Measurements from ENCODE around the gene BCAS2. TPM values are rescaled to one million over a fixed set of nuclear protein-coding genes. Genes with fewer than 3 reads are reported as not detected.

BCAS2 gene
- total and polyA plus RNA-seq, 2 donors (not counting 1 experiment from before 2014, with no cell fraction given), result 30.6 to 43.8 TPM

- Histone ChIP-seq H3K36me3 (replicated peaks in 1 of 2; ENCODE audit: control extremely low read depth in 1 of 2, control insufficient read depth in 1 of 2, extremely low read depth in 1 of 2, insufficient read depth in 2 of 2, low read length in 1 of 2) (no peaks in the 10 kb centered on the region), H3K4me3 (ENCODE audit: control extremely low read depth in 1 of 5, extremely low read depth in 1 of 5, insufficient read depth in 1 of 5, low read depth in 2 of 5, low read length in 4 of 5) (no peak overlapping the region), H4K20me1 (ENCODE audit: control insufficient read depth, insufficient read depth, low read length, poor library complexity, severe bottlenecking) (no peaks in the 10 kb centered on the region), H3K9me3 (ENCODE audit: control extremely low read depth in 1 of 3, control insufficient read depth in 2 of 3, insufficient read depth in 1 of 3, low read length in 2 of 3) (no peaks in the 10 kb centered on the region), H2AFZ (ENCODE audit: insufficient read depth, low read depth, low read length, poor library complexity, severe bottlenecking) (no peak overlapping the region), H3K4me2 (replicated peaks; ENCODE audit: low read depth, low read length, poor library complexity, severe bottlenecking) (no peak overlapping the region), H3K79me2 (ENCODE audit: control insufficient read depth, insufficient read depth, low read length) (no peaks in the 10 kb centered on the region), H3K4me1 (ENCODE audit: control insufficient read depth in 2 of 2, insufficient read depth in 2 of 2, low read length in 2 of 2) (no peaks in the 10 kb centered on the region), H3K27ac (ENCODE audit: low read length in 2 of 2) (no peak overlapping the region), H3K27me3 (replicated peaks in 1 of 4; ENCODE audit: control extremely low read depth in 1 of 4, control insufficient read depth in 3 of 4, insufficient read depth in 4 of 4, low read length in 3 of 4) (no peaks in the 10 kb centered on the region), H3K9ac (ENCODE audit: low read length) (no peak overlapping the region)
- POLR2A ChIA-PET, result no interaction called here
- Mint-ChIP-seq H3K9me3 (ENCODE audit: insufficient read depth) (no peaks in the 10 kb centered on the region), H3K4me3 (no peak overlapping the region), H3K27ac (no peak overlapping the region), H3K27me3 (peaks cover 2% of the 10 kb centered on the region), H3K4me1 (no peaks in the 10 kb centered on the region)
- WGBS (ENCODE audit: insufficient coverage), result no CpG with 5 or more reads among the region's 1 CpG
- ATAC-seq (ENCODE audit: low read depth) (no peak), DNase-seq (no peak)
- no peak for TF ChIP-seq EZH2 (IDR thresholded peaks at IDR 0.05; ENCODE audit: borderline replicate concordance, insufficient read depth, low read depth, low read length, poor library complexity, severe bottlenecking)
- intact Hi-C loops (cut with micrococcal nuclease), result no loop called here
- CTCF ChIA-PET, result no interaction called here
These were observed 36.1 kb downstream of the BCAS2 start for GRCh38 chr1:114545315-114545714.

GRCh38 chr1:114540821-114541220 lies 40.6 kb downstream of the BCAS2 start:
- no peaks in the 10 kb centered on the region for H3K36me3 ChIP-seq (replicated peaks in 1 of 2; ENCODE audit: control extremely low read depth in 1 of 2, control insufficient read depth in 1 of 2, extremely low read depth in 1 of 2, insufficient read depth in 2 of 2, low read length in 1 of 2)
- DNase-seq (no peak), ATAC-seq (ENCODE audit: low read depth) (no peak)
- no peak overlapping the region for H3K4me3 Mint-ChIP-seq
- TF ChIP-seq EZH2 (IDR thresholded peaks at IDR 0.05; ENCODE audit: borderline replicate concordance, insufficient read depth, low read depth, low read length, poor library complexity, severe bottlenecking) (no peak), CTCF (IDR thresholded peaks at IDR 0.05) (no peak)
- no peaks in the 10 kb centered on the region for H3K9me3 Mint-ChIP-seq (ENCODE audit: insufficient read depth)
- H3K4me1 ChIP-seq (ENCODE audit: control insufficient read depth in 2 of 2, insufficient read depth in 2 of 2, low read length in 2 of 2), result no peaks in the 10 kb centered on the region
- no peak overlapping the region for H3K9ac ChIP-seq (ENCODE audit: low read length)
- no peak overlapping the region for H2AFZ ChIP-seq (ENCODE audit: insufficient read depth, low read depth, low read length, poor library complexity, severe bottlenecking)
- ChIA-PET POLR2A (no interaction called here), CTCF (no interaction called here)
- peaks cover 2% of the 10 kb centered on the region for H3K27me3 Mint-ChIP-seq
- peaks cover 0 to 3% (median 0%) of the 10 kb centered on the region in 4 experiments for H3K27me3 ChIP-seq (replicated peaks in 1 of 4; ENCODE audit: control extremely low read depth in 1 of 4, control insufficient read depth in 3 of 4, insufficient read depth in 4 of 4, low read length in 3 of 4)
- 100% methylated on average over 3 of the region's 6 CpGs for WGBS (ENCODE audit: insufficient coverage)
- no peak overlapping the region for H3K27ac ChIP-seq (ENCODE audit: low read length in 2 of 2)
- intact Hi-C loops (cut with micrococcal nuclease), result no loop called here
- no peaks in the 10 kb centered on the region for H4K20me1 ChIP-seq (ENCODE audit: control insufficient read depth, insufficient read depth, low read length, poor library complexity, severe bottlenecking)
- no peaks in the 10 kb centered on the region for H3K9me3 ChIP-seq (ENCODE audit: control extremely low read depth in 1 of 3, control insufficient read depth in 2 of 3, insufficient read depth in 1 of 3, low read length in 2 of 3)
- no peak overlapping the region for H3K27ac Mint-ChIP-seq
- no peak overlapping the region for H3K4me3 ChIP-seq (ENCODE audit: control extremely low read depth in 1 of 5, extremely low read depth in 1 of 5, insufficient read depth in 1 of 5, low read depth in 2 of 5, low read length in 4 of 5)
- no peak overlapping the region for H3K4me2 ChIP-seq (replicated peaks; ENCODE audit: low read depth, low read length, poor library complexity, severe bottlenecking)
- no peaks in the 10 kb centered on the region for H3K79me2 ChIP-seq (ENCODE audit: control insufficient read depth, insufficient read depth, low read length)
- H3K4me1 Mint-ChIP-seq, result no peaks in the 10 kb centered on the region

Data from B cell (primary cell).